ENCODE results near the gene SLC38A6. TPM values are rescaled to one million over a fixed set of nuclear protein-coding genes. Genes with fewer than 3 reads are reported as not detected.

Gene SLC38A6
- total RNA-seq, 3 donors from 2014 or later (not counting 1 experiment from before 2014, with no cell fraction given) = 7.1 to 11.0 (median 8.8) TPM

DNA sequence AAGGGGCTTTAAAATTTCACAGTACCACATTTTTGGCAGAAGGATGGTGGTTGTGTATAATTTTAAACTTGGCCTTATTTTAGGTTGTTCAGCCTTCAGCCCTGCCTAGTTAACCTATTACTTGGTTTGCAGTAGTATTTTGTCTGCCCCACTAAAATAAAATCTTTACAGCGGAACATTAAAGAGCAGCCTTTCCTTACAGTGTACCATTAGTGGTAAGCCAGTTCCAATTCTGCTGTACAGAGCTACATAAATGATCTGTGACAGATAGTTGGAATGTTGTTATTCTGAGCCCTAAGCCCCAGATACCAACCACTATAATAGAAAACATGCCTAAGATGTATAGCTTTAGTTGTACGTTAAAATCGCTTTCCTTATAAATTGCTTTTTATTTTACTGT, 56.2 kb downstream of the SLC38A6 start:
- no CpG with 5 or more reads among the region's 3 CpGs for WGBS (ENCODE audit: insufficient coverage)
- ATAC-seq (no peak), DNase-seq (no peak)
- Histone ChIP-seq H3K4me3 (ENCODE audit: low read length) (no peak overlapping the region), H3K27me3 (ENCODE audit: control insufficient read depth, insufficient read depth, low read length) (no peaks in the 10 kb centered on the region), H3K27ac (ENCODE audit: low read length) (no peak overlapping the region), H3K36me3 (ENCODE audit: control insufficient read depth, insufficient read depth, low read length) (no peaks in the 10 kb centered on the region), H3K4me1 (ENCODE audit: control insufficient read depth, insufficient read depth, low read length) (no peaks in the 10 kb centered on the region), H3K9me3 (ENCODE audit: control insufficient read depth, insufficient read depth, low read length) (no peaks in the 10 kb centered on the region)
- H3K4me3 Mint-ChIP-seq = no peak overlapping the region
- H3K9me3 Mint-ChIP-seq = no peaks in the 10 kb centered on the region
- no peaks in the 10 kb centered on the region for H3K36me3 Mint-ChIP-seq
- no peak overlapping the region for H3K27ac Mint-ChIP-seq
- intact Hi-C loops (cut with micrococcal nuclease) = no loop called here
- TF ChIP-seq, protein P1, sequence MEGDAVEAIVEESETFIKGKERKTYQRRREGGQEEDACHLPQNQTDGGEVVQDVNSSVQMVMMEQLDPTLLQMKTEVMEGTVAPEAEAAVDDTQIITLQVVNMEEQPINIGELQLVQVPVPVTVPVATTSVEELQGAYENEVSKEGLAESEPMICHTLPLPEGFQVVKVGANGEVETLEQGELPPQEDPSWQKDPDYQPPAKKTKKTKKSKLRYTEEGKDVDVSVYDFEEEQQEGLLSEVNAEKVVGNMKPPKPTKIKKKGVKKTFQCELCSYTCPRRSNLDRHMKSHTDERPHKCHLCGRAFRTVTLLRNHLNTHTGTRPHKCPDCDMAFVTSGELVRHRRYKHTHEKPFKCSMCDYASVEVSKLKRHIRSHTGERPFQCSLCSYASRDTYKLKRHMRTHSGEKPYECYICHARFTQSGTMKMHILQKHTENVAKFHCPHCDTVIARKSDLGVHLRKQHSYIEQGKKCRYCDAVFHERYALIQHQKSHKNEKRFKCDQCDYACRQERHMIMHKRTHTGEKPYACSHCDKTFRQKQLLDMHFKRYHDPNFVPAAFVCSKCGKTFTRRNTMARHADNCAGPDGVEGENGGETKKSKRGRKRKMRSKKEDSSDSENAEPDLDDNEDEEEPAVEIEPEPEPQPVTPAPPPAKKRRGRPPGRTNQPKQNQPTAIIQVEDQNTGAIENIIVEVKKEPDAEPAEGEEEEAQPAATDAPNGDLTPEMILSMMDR (IDR thresholded peaks at IDR 0.05) = no peak
- no peaks in the 10 kb centered on the region for H3K4me1 Mint-ChIP-seq
- no peaks in the 10 kb centered on the region for H3K27me3 Mint-ChIP-seq (ENCODE audit: low read depth in 2 of 2)

DNA sequence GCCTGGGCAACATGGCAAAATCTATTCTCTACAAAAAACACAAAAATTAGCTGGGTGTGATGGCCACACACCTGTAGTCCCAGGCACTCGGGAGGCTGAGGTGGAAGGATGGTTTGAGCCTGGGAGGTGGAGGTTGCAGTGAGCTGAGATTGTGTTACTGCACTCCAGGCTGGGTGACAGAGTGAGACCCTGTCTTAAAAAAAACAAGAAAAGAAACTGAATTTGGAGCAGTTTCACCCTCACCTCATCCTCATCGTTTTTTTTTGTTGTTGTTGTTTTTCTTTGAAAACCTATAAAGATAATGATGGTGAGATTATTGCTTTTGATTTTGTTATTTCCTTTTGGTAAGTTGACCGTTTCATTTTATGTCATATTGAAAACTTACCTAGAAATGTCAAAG, 60.7 kb downstream of the SLC38A6 start:
- DNase-seq = no peak
- no peaks in the 10 kb centered on the region for H3K9me3 Mint-ChIP-seq
- H3K4me3 Mint-ChIP-seq = no peak overlapping the region
- Histone ChIP-seq H3K36me3 (ENCODE audit: control insufficient read depth, insufficient read depth, low read length) (no peaks in the 10 kb centered on the region), H3K4me3 (ENCODE audit: low read length) (no peak overlapping the region), H3K27ac (ENCODE audit: low read length) (no peak overlapping the region), H3K9me3 (ENCODE audit: control insufficient read depth, insufficient read depth, low read length) (no peaks in the 10 kb centered on the region), H3K27me3 (ENCODE audit: control insufficient read depth, insufficient read depth, low read length) (no peaks in the 10 kb centered on the region), H3K4me1 (ENCODE audit: control insufficient read depth, insufficient read depth, low read length) (no peaks in the 10 kb centered on the region)
- WGBS (ENCODE audit: insufficient coverage) = 82% methylated on average over 1 of the region's 3 CpGs
- ATAC-seq = no peak
- no peaks in the 10 kb centered on the region for H3K36me3 Mint-ChIP-seq
- intact Hi-C loops (cut with micrococcal nuclease) = no loop called here
- TF ChIP-seq, protein P1 (IDR thresholded peaks at IDR 0.05) = no peak
- no peak overlapping the region for H3K27ac Mint-ChIP-seq
- H3K4me1 Mint-ChIP-seq = no peaks in the 10 kb centered on the region
- no peaks in the 10 kb centered on the region for H3K27me3 Mint-ChIP-seq (ENCODE audit: low read depth in 2 of 2)

DNA sequence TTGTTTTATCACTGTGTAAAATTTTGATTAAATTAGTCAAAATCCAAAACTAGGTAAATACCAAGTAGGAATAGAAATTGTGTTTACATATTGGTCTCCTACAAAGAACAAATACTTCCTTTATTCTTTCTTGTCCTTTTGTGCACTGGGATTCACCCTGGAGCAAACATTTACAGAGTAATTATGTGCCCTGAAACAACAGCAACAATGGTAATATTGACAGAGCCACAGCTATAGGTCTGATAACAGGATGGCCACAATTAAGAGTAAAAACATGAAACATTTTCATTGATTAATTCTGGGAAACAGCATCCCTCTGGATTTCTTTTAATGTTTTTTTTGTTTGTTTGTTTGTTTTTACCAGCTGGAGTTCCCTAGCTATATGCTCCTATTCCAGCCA, 61.2 kb downstream of the SLC38A6 start:
- H3K36me3 Mint-ChIP-seq = no peaks in the 10 kb centered on the region
- H3K9me3 ChIP-seq (ENCODE audit: control insufficient read depth, insufficient read depth, low read length) = no peaks in the 10 kb centered on the region
- DNase-seq (no peak), ATAC-seq (no peak)
- no peaks in the 10 kb centered on the region for H3K36me3 ChIP-seq (ENCODE audit: control insufficient read depth, insufficient read depth, low read length)
- no peaks in the 10 kb centered on the region for H3K4me1 ChIP-seq (ENCODE audit: control insufficient read depth, insufficient read depth, low read length)
- no peak overlapping the region for H3K4me3 ChIP-seq (ENCODE audit: low read length)
- no peak overlapping the region for H3K27ac Mint-ChIP-seq
- TF ChIP-seq, protein P1 (IDR thresholded peaks at IDR 0.05) = no peak
- no peaks in the 10 kb centered on the region for H3K27me3 ChIP-seq (ENCODE audit: control insufficient read depth, insufficient read depth, low read length)
- no peak overlapping the region for H3K27ac ChIP-seq (ENCODE audit: low read length)
- H3K9me3 Mint-ChIP-seq = no peaks in the 10 kb centered on the region
- intact Hi-C loops (cut with micrococcal nuclease) = no loop called here
- no peaks in the 10 kb centered on the region for H3K4me1 Mint-ChIP-seq
- H3K4me3 Mint-ChIP-seq = no peak overlapping the region
- H3K27me3 Mint-ChIP-seq (ENCODE audit: low read depth in 2 of 2) = no peaks in the 10 kb centered on the region

DNA sequence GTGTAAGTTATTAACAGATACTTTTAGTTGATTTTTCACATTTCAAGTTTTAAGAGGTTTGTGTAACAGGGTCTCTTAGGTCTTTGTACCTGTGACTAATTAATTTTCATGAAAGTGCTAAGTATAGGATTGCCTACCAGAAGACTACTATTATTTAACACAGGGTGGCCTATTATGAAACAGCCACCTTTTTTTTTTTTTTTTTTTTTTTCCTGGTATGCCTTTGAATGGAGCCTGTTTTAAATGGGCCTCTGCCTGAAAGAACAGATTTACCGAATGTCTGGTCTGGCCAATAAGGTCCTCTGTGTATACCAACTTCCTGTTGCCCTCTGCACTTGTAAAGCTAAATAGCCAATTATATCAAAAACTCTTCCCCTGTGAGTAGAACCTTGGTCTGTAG, 62.5 kb downstream of the SLC38A6 start:
- DNase-seq = no peak
- H3K27me3 Mint-ChIP-seq (ENCODE audit: low read depth in 2 of 2) = no peaks in the 10 kb centered on the region
- ATAC-seq = no peak
- intact Hi-C loops (cut with micrococcal nuclease) = no loop called here
- H3K4me3 Mint-ChIP-seq = no peak overlapping the region
- Histone ChIP-seq H3K4me3 (ENCODE audit: low read length) (no peak overlapping the region), H3K4me1 (ENCODE audit: control insufficient read depth, insufficient read depth, low read length) (no peaks in the 10 kb centered on the region), H3K9me3 (ENCODE audit: control insufficient read depth, insufficient read depth, low read length) (no peaks in the 10 kb centered on the region), H3K36me3 (ENCODE audit: control insufficient read depth, insufficient read depth, low read length) (no peaks in the 10 kb centered on the region), H3K27me3 (ENCODE audit: control insufficient read depth, insufficient read depth, low read length) (no peaks in the 10 kb centered on the region), H3K27ac (ENCODE audit: low read length) (no peak overlapping the region)
- TF ChIP-seq, protein P1 (IDR thresholded peaks at IDR 0.05) = no peak
- H3K4me1 Mint-ChIP-seq = no peaks in the 10 kb centered on the region
- H3K9me3 Mint-ChIP-seq = no peaks in the 10 kb centered on the region
- H3K27ac Mint-ChIP-seq = no peak overlapping the region
- 100% methylated on average over 1 of the region's 1 CpG for WGBS (ENCODE audit: insufficient coverage)
- no peaks in the 10 kb centered on the region for H3K36me3 Mint-ChIP-seq
